GM23338 (cell line): Measurements from ENCODE around the gene ABCC1. TPM values are rescaled to one million over a fixed set of nuclear protein-coding genes. Genes with fewer than 3 reads are reported as not detected.

Experiments used
- EZH2phosphoT487 ChIP-seq: fragments of 200-600 bp; sonication (generic); IDR thresholded peaks from one replicate; pipeline ENCODE4 v1.8.1; 2018; ENCODE audit warnings: antibody characterized with exemption; ENCODE audit not compliant: unreplicated experiment
- STAT1 ChIP-seq: IDR thresholded peaks from one replicate; pipeline ENCODE4 v1.6.1; 2016; ENCODE audit warnings: antibody characterized with exemption; ENCODE audit not compliant: unreplicated experiment
- ZNF462 ChIP-seq: fragments of 250-450 bp; sonication (Bioruptor Pico); IDR thresholded peaks from 2 replicates; pipeline ENCODE4 v1.5.0; 2020; ENCODE audit warnings: mild to moderate bottlenecking, moderate library complexity
- polyA plus RNA-seq: library from polyadenylated mRNA; unstranded; fragments of >200 nt; fragmentation: Nextera tagmentation; extraction: Ambion mirVana; gene quantifications from 2 replicates; pipeline ENCODE4 v1.2.1, GENCODE V29; 2016
- total RNA-seq: library from RNA; depleted of rRNA; stranded (reverse); fragments of >200 nt; shearing (Covaris generic); gene quantifications from 2 replicates; pipeline ENCODE4 v1.2.3, GENCODE V29; 2014
- TF ChIP-seq, protein P1 (sequence below), 2 experiments: fragments of 200-600 bp in 1 of 2; sonication (generic) in 1 of 2; conservative IDR thresholded peaks; 2 replicates each; pipeline versions ENCODE4 v1.5.1 to v1.6.1; 2016 to 2017; ENCODE audit warnings: antibody characterized with exemption in 2 of 2, low read depth in 2 of 2, mild to moderate bottlenecking in 2 of 2, moderate library complexity in 1 of 2
- TF ChIP-seq, protein P2 (sequence below): IDR thresholded peaks from one replicate; pipeline ENCODE4 v1.6.1; 2018; ENCODE audit warnings: antibody characterized with exemption; ENCODE audit not compliant: unreplicated experiment

ABCC1 gene
- total and polyA plus RNA-seq, 2 experiments from 2014 or later, result 11.0 to 46.6 TPM

- TF ChIP-seq ZNF462 (CRISPR knock-in tag) (no peak), STAT1 (no peak), EZH2phosphoT487 (no peak)
- TF ChIP-seq, protein P1, sequence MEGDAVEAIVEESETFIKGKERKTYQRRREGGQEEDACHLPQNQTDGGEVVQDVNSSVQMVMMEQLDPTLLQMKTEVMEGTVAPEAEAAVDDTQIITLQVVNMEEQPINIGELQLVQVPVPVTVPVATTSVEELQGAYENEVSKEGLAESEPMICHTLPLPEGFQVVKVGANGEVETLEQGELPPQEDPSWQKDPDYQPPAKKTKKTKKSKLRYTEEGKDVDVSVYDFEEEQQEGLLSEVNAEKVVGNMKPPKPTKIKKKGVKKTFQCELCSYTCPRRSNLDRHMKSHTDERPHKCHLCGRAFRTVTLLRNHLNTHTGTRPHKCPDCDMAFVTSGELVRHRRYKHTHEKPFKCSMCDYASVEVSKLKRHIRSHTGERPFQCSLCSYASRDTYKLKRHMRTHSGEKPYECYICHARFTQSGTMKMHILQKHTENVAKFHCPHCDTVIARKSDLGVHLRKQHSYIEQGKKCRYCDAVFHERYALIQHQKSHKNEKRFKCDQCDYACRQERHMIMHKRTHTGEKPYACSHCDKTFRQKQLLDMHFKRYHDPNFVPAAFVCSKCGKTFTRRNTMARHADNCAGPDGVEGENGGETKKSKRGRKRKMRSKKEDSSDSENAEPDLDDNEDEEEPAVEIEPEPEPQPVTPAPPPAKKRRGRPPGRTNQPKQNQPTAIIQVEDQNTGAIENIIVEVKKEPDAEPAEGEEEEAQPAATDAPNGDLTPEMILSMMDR (conservative IDR thresholded peaks at IDR 0.05; ENCODE audit: low read depth in 2 of 2), result no peak
- TF ChIP-seq, protein P2, sequence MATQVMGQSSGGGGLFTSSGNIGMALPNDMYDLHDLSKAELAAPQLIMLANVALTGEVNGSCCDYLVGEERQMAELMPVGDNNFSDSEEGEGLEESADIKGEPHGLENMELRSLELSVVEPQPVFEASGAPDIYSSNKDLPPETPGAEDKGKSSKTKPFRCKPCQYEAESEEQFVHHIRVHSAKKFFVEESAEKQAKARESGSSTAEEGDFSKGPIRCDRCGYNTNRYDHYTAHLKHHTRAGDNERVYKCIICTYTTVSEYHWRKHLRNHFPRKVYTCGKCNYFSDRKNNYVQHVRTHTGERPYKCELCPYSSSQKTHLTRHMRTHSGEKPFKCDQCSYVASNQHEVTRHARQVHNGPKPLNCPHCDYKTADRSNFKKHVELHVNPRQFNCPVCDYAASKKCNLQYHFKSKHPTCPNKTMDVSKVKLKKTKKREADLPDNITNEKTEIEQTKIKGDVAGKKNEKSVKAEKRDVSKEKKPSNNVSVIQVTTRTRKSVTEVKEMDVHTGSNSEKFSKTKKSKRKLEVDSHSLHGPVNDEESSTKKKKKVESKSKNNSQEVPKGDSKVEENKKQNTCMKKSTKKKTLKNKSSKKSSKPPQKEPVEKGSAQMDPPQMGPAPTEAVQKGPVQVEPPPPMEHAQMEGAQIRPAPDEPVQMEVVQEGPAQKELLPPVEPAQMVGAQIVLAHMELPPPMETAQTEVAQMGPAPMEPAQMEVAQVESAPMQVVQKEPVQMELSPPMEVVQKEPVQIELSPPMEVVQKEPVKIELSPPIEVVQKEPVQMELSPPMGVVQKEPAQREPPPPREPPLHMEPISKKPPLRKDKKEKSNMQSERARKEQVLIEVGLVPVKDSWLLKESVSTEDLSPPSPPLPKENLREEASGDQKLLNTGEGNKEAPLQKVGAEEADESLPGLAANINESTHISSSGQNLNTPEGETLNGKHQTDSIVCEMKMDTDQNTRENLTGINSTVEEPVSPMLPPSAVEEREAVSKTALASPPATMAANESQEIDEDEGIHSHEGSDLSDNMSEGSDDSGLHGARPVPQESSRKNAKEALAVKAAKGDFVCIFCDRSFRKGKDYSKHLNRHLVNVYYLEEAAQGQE, result no peak
Observed at GRCh38 chr16:15954814-15955151, 5.4 kb downstream of the ABCC1 start (continued).
